ENCODE results near the gene STEAP2.
A peak's percentile ranks its signal among the peaks of the same experiment; 100 is the strongest.
"Not testable (repeated sequence)": the region's sequence is repeated elsewhere in the genome, so short reads cannot be mapped to it uniquely, and the experiment has no call there.

STEAP2 gene

DNA sequence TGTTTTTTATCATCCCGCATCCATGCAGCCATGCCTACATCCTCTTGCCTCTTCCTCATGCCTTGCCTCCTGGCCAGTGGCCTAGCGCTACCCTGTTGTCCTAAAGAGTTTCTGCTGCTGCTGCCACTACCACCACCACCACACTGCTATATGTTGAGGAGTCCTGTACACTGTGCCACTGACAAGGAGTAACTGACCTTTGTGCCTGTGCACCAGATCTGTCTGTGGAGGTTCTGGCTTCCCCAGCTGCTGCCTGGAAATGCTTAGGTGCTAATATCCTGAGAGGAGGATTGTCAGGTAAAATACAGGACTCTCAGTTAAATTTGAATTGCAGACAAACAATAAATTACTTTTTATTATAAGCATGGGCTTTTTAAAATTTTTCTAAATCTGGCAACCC, 26.5 kb downstream of the STEAP2 start:
- no peak for FAIRE-seq

DNA sequence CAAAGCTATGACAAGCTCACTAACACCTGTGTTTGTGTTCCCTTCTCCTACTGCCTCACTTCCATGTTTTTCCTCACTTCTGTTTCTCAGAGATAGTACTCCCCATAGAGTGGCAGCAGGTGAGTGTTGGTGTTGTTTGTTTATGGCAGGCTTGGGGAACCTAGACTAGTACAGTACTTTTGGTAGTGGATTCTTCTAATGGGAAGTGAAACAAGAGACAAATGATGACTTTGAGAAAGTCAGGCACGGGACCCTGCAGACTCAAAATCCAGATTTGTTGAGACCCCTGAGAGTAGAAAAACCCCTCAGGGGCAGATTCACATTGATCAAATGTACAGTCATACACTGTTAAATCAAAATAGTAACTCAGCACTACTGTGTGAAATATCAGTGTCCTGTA, 27.0 kb downstream of the STEAP2 start:
- no peak for FAIRE-seq

DNA sequence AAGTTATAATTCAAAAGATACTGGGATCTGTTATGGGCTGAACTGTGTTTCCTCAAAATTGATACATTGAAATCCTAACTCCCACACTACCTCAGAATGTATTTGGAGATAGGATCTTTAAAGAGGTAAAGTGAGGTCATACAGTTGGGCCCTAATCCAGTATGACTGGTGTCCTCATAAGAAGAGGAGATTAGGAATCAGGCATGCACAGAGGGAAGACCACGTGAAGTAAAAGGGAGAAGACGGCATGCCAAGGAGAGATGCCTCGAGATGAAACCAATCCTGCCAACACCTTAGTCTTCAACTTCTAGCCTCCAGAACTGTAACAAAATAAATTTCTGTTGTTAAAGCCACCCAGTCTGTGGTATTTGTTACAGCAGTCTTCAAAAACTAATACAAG, 27.5 kb downstream of the STEAP2 start:
- no peak for FAIRE-seq

DNA sequence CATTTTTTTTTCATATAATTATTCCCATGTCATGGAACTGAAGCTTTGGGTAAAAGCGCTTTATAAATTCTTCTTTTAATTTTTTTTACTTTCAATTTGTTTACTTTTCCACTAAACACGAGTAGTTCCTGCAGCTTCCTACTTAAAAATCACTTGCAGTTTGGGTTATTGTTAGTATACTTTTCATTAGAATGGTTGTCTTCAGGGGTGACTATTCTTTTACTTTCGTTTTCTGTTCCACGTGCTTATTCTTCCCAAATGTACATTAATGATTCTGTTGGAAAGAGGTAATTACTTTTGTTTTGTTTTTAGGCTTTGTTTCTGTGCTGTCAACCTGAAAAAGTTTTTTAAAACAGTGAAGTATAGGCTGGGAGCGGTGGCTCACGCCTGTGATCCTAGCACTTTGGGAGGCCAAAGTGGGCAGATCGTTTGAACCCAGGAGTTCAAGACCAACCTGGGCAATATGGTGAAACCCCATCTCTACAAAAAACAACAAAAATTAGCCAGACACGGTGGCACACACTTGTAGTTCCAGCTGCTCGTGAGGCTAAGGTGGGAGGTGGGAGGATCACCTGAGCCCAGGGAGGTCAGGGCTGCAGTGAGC, 28.2 kb downstream of the STEAP2 start:
- no peak for FAIRE-seq

DNA sequence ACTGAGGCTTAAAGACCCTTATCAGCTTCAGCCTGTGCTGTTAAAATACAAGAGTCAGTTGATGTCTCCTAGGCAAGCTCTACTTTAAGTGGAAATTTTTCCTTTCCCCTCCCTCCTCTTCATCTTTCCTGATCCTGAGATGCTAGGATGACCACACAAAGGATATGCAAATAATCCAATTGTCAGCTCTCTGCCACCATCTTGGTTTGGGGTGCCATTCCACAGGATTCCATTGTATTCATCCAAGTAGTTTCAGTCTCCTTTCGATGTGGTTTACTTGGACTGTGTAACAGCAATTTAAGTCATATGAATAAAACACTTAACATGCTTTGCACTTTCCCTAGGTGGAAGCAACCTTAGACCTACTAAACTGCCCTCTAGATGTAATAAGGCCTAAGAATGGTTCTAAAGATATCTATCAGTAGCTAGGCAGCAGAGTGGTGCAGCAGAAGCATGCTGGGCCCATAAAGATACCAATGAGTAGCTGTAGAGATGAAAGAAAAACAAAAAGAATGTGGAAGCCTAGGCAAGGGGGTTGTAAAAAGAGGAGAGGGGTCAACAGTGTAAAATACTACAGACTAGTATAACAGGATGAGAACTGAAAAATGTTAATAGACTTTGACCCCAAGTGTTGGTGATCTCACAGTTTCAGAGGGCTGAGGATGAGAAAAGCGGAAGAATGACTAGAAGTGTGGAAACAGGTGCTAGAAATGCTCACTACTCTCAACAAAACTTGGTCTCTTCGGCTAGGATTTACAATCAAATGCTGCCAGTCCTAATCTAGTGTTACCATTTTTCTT, 31.0 kb downstream of the STEAP2 start:
- no peak for FAIRE-seq

DNA sequence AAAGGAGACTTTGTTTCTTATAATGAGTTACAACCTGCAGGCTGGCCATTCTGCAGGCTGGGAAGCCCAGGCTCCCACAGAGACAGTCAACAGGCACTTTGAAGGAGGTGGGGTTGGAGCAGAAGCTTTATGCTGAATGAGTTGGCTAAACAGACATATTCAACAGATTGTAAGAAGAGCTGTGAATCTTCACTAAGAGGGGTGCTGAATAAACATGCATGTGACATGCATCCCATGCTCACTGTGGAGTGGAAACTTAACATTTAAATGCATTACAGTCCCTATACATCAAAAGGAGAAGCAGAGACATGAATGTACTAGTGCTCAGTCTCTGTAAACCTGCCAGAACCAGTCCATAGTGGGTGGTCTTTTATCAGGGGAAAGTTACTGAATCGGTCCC, 32.0 kb downstream of the STEAP2 start:
- no peak for FAIRE-seq

DNA sequence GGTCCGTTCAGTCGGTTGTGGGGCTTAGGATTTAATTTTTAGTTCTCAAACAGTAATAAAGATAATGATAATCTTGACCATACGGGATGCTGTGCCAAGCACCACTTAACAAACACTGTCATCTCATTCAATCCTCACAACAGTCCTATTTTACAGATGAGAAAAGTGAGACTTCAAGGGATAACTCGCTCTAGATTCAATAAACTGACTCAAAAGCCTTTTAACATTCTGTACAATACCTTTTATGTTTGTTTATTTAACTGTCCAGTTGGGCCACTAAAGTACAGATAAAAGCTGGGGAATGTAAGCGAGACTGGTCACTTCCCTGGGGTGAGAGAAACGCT, 33.0 kb downstream of the STEAP2 start:
- no peak for FAIRE-seq

DNA sequence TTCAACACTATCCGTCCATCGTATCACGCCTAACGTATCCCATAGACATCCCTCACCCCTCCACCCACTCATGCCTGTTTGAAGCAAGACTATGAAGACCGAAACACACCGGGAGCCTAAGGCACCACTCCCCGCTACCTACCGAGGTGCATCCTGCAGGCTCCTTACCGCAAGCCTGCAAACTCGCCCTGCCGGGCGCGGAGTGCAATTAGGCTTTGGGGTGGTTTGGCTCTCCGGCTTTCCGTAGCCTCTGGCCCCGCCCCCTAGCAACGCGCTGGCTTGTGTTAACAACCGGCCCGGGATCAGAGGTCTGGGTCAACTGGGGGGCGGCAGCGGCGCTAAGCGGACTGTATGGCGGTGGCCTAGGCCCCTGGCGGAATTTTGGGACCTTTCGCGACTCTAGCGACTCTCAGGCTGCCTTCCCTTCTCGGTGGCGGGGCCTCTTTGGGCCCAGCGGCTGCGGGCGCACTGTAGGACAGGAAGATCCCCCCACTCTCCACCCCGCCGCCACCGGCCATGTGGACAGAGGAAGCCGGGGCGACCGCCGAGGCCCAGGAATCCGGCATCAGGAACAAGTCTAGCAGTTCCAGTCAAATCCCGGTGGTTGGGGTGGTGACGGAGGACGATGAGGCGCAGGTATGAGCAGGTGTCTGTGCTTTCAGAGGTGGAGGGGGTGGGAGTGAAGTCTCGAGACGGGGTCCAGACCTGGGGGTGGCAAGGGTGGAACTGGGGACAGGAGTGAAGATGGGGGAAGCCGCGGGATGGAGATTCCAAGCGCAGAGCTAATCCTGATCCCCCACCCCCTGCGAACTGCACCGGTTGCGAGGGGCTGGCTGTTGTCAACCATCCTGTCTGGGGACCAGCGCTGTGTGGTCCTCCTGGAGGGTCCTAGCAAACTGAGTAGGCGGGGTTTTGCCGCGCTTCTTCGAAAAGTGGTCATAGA, 33.6 kb downstream of the STEAP2 start, which contains the start of gene CFAP69:
Gene CFAP69, plus strand, starts transcription at position 266 of the 943 bp plus-strand sequence. Its CDS starts 251 bp downstream, at position 517.
- no peak for FAIRE-seq

DNA sequence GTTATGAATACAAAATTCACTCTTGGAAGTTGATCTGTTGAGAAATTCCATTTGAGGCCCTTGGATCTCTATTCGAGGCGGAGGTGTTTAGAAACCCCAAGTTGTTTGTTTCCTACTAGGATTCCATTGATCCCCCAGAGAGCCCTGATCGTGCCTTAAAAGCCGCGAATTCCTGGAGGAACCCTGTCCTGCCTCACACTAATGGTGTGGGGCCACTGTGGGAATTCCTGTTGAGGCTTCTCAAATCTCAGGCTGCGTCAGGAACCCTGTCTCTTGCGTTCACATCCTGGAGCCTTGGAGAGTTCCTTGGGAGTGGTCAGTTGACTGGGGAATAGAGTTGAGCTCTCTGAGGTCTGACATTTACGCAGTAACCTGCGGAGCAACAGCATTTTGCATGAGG, 34.6 kb downstream of the STEAP2 start:
- FAIRE-seq = no peak

DNA sequence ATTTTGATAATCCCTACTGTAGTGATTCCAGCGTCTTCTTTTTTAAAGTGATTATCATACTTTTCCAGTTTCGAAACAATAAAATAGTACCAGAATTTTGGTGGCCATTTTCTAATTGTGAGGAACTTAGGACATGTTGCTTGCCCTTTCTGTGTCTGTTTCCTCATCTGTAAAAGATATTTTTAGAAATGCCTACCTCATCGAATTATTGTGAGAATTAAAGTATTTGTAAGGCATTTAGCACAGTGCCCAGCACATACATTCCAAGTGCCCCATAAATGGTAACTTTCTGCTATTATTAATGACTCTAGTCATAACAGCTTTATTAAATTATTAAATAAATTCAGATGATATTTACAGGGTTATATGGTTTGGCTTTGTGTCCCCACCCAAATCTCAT, 37.2 kb downstream of the STEAP2 start:
- no peak for FAIRE-seq

DNA sequence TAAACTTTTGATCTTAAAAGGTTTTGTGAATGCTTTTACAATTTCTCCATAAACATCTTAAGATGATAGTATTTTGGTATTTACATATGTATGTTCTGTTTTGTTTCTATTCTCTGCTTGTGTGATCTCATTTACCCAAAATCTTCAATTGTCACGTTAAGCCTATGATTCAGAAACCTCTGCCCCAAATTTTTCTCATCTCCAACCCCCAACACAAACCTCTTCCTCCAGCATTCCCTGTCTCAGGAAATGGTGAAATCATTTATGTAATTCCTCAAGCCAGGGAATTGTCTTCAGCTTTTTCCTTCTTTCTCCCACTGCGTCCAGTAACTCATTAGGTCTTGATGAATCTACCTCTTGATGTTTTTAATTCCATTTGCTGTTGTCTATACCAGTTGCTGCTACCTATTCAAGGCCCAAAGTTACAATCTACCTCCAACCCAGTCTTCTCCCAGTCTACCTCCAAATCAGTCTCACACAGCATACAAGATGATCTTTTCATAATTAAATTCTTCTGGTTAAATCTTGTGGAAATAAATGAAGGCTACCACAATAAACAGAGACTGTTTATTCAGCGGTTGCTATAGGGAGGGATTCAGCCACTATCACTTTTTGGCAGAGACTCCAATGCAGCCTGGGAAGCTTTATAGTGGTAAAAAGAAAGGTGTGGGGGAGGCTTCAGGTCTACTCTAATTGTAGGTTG, 39.2 kb downstream of the STEAP2 start:
- FAIRE-seq = no peak

DNA sequence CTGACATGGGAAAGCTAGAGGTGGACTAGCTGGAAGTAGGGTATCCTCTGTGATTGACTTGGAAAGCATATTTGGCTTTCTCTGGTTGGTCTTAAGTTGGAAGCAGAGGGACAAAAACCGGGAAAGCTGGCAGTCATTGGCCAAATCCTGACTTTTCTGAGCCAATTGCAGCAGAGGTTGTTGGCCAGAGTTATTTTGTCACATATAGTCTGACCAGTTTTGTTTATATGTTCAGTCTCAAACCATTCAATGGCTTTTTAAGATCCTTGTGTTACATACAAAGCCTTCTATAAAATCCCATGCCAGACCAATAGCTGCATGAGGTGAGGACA, 39.7 kb downstream of the STEAP2 start:
- no peak for FAIRE-seq

DNA sequence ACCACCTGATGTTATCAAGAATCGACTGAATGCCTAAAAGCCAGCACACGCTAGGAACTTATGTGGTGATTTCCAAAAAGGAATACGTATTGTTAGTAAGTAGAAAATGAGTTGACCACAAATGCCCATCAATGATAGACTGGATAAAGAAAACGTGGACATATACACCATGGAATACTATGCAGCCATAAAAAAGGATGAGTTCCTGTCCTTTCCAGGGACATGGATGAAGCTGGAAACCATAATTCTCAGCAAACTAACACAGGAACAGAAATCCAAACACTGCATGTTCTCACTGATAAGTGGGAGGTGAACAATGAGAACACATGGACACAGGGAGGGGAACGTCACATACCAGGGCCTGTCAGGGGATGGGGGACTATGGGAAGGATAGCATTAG, 44.5 kb downstream of the STEAP2 start:
- FAIRE-seq = not testable (repeated sequence)

DNA sequence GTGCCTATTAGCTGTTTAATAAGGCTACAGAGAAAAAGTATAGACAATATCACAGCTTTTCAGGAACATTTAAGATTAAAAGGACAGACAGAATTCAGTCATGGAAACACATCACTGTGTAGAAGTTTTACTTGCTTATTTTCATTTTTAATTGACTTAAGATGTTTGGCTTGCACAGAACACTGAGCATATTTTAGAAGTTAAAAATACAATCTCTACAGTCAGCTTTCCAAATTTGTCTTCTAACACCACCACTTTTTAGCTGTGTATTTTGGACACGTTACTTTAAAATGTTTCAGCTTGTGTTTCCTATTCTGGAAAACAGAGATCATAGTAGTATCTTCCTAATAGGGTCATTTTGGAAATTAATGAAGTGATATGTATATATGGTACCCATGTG, 45.2 kb downstream of the STEAP2 start:
- FAIRE-seq = no peak

DNA sequence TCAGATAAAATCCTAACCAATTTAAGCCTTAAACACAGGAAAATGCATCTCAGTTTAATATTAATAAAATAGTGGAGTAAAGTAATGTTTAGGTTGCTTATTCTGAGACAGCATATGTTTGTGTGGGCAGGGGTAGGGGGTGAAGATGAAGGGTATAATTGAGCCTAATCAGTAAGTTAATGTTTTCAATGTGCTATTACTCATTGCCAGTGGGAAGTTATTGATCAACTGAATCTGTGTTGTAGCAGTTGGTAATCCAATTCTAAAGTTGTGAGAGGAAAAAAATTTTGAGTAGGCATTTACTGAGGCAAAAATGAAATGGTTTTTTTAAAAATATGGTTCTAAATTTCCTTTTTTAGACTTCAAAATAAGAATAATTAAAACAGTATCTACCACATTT, 49.9 kb downstream of the STEAP2 start:
- FAIRE-seq = no peak

DNA sequence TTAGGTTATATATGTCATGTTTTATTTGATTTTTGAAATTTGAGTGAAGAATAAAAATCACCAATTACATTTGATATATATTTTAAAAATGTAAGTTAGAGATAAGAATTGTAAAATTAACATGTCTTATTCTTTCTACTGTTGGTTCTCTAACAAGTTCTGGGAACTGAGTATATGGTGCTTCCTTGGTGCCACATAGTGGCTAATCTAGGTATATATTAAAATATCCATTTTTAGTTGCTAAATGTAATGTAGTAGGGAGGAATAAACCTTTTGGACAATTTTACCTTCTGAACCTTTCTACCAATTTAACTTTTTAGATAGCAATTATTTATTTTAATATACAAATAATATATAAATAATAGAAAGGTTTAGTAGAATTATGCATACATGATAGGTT, 50.9 kb downstream of the STEAP2 start:
- peak; percentile 95 for FAIRE-seq

DNA sequence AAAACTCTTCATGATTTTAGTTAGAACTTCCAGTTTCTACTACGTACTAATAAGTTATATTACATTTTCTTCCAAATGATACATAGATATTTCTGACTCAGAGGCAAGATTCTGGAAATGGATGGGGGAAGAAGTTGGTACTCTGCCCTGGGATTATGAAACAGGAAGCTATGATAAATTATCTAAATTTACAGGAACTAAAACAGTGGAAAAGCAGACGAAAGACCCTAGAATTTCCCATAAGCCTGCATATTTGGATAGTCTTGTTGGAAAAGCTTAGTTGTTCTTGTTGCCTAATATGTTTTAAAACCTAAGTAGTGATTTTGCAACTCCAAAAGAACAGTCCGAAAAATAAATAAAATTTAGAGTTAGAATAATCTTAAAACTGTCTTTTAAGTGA, 55.3 kb downstream of the STEAP2 start:
- FAIRE-seq = no peak

DNA sequence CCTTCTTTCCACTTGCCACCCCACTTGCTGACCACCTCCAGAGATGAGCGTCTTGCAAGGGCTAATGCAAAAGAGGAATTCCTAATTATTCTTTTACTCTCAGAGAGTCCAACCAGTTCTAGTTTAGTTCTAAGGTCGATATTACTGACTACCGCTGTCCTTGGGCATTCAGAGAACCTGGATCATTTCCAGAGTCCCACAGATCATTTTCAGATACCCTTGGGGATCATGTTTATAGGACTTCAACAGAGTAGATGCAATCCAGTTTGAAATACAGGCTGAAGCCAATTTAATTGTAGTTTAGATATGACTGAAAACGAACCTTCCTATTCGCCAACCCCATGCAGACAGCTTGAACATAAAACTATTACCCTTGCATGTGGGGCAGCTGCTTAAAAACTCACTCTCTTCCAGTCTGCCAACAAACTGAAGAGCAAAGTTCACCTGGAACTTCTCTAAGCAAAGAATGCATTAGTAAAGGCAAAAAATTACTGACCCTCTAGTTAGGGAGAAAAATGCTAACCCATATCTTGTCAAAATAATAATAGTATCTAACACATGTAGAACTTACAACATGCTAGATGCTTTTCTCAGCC, 55.8 kb downstream of the STEAP2 start:
- FAIRE-seq = no peak

DNA sequence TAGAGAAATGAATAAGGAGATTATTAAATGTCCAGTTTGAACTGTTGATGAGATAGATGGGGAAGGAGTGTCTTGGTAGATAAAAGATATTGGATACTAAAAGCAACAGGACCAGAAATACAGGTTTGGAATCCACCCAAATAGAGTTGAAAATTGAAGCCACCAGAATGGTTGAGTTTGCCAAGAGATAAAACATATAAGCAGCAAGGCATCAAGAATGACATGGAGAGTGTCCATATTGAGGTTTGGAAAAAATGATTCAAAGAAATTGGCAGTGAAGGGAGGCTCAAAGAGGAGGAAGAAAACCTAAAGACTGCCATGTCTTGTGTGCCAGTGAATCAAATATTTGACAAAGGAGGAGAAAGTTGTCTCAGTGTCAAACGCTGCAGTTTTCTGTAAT, 57.6 kb downstream of the STEAP2 start:
- no peak for FAIRE-seq

DNA sequence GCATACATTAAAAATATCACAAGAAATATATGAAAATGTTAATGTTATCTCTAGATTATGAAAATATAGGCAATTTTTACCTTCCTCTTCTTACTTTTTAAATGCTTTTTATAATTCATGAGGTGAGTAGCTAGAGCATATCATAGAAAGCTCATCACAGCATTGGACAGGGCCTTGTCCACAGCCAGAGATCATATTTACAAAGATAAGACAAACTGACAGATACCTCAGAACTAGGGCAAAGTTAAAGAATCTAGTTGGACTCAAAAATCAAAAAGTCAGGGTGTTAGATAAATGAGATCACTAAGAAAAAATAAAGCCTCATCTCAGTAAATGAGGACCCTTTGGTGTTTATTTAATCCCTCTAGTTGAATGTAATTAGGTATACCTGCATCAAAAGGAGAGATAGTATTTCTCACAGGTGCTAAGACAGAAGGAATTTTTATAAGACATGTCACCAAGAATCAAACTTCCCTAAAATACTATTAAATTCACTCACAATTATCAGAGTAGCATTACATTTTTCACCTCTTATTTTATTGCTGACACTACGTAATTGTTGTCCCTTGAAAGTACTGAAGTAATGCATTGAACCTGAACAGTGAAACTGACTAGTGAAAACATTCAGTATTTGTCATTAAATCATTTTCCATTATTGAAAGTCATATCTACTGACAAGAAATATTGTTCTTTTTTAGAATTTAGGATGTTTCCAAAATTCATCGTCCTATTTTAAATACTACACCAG, 59.1 kb downstream of the STEAP2 start:
- no peak for FAIRE-seq

DNA sequence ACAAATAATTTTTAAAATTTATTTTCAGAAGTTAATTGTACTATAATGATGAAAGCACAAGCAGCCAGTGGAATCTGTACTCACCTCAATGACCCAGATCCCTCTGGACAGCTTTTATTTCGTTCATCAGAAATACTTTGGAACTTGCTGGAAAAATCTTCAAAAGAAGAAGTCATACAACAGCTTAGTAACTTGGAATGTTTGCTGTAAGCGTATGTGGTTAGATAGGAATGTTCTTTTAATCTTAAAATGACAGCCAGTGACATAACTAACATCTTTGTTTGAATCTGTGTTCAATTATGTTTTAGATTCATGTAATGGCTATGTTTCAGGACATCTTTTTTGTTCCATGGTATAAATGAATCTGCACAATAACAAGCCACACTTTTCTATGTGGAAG, 60.2 kb downstream of the STEAP2 start:
- no peak for FAIRE-seq

DNA sequence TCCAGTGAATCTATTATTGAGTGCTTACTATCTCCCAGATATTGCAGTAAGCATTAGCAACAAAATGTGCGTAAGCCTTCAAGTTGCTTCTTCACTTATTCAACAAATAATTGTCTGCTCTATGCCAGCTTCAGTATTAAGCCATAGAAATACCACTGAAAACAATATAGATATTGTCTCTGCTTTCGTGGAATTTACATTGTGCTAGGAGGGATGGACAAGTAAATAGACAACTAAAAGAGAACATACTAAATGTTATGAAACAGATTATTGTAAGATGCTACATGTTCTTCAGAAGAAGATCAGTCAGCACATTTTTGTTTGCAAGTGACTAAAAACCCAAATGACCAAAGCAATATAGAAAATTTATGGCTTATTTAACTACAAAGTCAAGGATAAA, 60.7 kb downstream of the STEAP2 start:
- FAIRE-seq = no peak
